ENCODE data around the gene CDR2.

GRCh38 chr16:22356930-22357634, 17.3 kb downstream of the CDR2 start:
- TF ChIP-seq POLR2AphosphoS5 (IDR thresholded peaks at IDR 0.05; ENCODE audit: insufficient read depth in 1 of 2, low read depth in 1 of 2), result no peak
- TF ChIP-seq POLR2A (IDR thresholded peaks at IDR 0.05), result no peak
- no peak for TF ChIP-seq CTCF (IDR thresholded peaks at IDR 0.05)
